Measurements from ENCODE around the gene RASSF5.

The RASSF5 gene

GRCh38 chr1:206583707-206584648 is 76.6 kb downstream of the RASSF5 start:
- DNase-seq (ENCODE audit: insufficient read length, low spot score) = peak; percentile 65
- no peak for TF ChIP-seq SPI1 (IDR thresholded peaks at IDR 0.05; ENCODE audit: low read depth, low read length)
- no peak for TF ChIP-seq POLR2AphosphoS5 (IDR thresholded peaks at IDR 0.05; ENCODE audit: low read depth, low read length)
- TF ChIP-seq POLR2A (IDR thresholded peaks at IDR 0.05; ENCODE audit: low read depth, low read length) = no peak
- no peak for TF ChIP-seq PAX5 (IDR thresholded peaks at IDR 0.05; ENCODE audit: insufficient read depth, low read length, severe bottlenecking)
- TF ChIP-seq POU2F2 (IDR thresholded peaks at IDR 0.05; ENCODE audit: low read depth, low read length) = no peak
- TF ChIP-seq TAF1 (IDR thresholded peaks at IDR 0.05; ENCODE audit: low read depth, low read length) = no peak
- FAIRE-seq = peak; percentile 66

DNA sequence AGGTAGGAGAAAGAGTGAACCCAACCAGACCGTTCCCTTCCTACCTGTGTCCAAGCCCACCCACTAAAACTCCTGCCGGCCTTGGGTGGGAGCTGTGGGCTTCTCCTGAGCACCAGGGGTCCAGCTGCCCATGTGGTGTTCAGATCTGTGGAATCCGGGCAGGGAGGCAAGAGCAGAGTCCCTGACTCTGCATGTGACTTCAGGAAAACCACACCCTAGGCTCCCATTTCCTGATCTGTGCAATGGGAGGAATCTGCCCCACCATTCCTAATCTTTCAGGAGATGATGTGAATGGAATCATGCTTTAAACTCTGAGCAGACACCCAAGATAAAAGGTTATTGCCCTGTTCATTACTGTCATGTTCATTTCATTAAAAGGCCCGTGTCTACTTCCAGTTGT is 77.4 kb downstream of the RASSF5 start:
- no peak for DNase-seq (ENCODE audit: insufficient read length, low spot score)
- TF ChIP-seq PAX5 (IDR thresholded peaks at IDR 0.05; ENCODE audit: insufficient read depth, low read length, severe bottlenecking) (no peak), POLR2A (IDR thresholded peaks at IDR 0.05; ENCODE audit: low read depth, low read length) (no peak), TAF1 (IDR thresholded peaks at IDR 0.05; ENCODE audit: low read depth, low read length) (no peak), SPI1 (IDR thresholded peaks at IDR 0.05; ENCODE audit: low read depth, low read length) (no peak), POLR2AphosphoS5 (IDR thresholded peaks at IDR 0.05; ENCODE audit: low read depth, low read length) (no peak), POU2F2 (IDR thresholded peaks at IDR 0.05; ENCODE audit: low read depth, low read length) (no peak)
- no peak for FAIRE-seq

DNA sequence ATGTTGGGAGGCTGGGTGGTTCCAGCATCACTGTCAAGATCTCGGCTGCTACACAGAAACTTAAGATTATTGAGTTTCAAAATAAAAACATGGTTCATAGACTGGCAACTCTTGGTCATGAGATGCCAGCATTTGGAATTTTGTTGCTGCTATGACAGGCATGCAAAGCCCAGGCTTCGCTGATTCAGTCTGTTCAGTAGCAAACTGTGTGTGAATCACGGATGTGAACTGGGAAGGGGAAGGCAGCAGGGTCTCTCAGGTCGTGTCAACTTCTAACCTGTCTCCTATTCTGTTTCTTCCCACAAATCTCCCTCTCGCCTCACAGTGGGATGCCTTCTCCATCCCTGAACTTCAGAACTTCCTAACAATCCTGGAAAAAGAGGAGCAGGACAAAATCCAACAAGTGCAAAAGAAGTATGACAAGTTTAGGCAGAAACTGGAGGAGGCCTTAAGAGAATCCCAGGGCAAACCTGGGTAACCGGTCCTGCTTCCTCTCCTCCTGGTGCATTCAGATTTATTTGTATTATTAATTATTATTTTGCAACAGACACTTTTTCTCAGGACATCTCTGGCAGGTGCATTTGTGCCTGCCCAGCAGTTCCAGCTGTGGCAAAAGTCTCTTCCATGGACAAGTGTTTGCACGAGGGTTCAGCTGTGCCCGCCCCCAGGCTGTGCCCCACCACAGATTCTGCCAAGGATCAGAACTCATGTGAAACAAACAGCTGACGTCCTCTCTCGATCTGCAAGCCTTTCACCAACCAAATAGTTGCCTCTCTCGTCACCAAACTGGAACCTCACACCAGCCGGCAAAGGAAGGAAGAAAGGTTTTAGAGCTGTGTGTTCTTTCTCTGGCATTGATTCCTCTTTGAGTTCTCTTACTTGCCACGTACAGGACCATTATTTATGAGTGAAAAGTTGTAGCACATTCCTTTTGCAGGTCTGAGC is 79.4 kb downstream of the RASSF5 start:
- DNase-seq (ENCODE audit: insufficient read length, low spot score) (no peak), FAIRE-seq (no peak)
- TF ChIP-seq POU2F2 (IDR thresholded peaks at IDR 0.05; ENCODE audit: low read depth, low read length) (no peak), PAX5 (IDR thresholded peaks at IDR 0.05; ENCODE audit: insufficient read depth, low read length, severe bottlenecking) (no peak), SPI1 (IDR thresholded peaks at IDR 0.05; ENCODE audit: low read depth, low read length) (no peak), POLR2AphosphoS5 (IDR thresholded peaks at IDR 0.05; ENCODE audit: low read depth, low read length) (no peak), POLR2A (IDR thresholded peaks at IDR 0.05; ENCODE audit: low read depth, low read length) (no peak), TAF1 (IDR thresholded peaks at IDR 0.05; ENCODE audit: low read depth, low read length) (no peak)

DNA sequence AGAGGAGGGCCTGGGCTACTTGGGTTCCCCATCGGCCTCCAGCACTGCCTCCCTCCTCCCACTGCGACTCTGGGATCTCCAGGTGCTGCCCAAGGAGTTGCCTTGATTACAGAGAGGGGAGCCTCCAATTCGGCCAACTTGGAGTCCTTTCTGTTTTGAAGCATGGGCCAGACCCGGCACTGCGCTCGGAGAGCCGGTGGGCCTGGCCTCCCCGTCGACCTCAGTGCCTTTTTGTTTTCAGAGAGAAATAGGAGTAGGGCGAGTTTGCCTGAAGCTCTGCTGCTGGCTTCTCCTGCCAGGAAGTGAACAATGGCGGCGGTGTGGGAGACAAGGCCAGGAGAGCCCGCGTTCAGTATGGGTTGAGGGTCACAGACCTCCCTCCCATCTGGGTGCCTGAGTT is 80.6 kb downstream of the RASSF5 start:
- no peak for TF ChIP-seq TAF1 (IDR thresholded peaks at IDR 0.05; ENCODE audit: low read depth, low read length)
- DNase-seq (ENCODE audit: insufficient read length, low spot score) (no peak), FAIRE-seq (no peak)

DNA sequence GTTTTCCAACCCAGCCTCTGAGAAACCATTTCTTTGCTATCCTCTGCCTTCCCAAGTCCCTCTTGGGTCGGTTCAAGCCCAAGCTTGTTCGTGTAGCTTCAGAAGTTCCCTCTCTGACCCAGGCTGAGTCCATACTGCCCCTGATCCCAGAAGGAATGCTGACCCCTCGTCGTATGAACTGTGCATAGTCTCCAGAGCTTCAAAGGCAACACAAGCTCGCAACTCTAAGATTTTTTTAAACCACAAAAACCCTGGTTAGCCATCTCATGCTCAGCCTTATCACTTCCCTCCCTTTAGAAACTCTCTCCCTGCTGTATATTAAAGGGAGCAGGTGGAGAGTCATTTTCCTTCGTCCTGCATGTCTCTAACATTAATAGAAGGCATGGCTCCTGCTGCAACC is 81.2 kb downstream of the RASSF5 start:
- TF ChIP-seq POLR2A (IDR thresholded peaks at IDR 0.05; ENCODE audit: low read depth, low read length) = no peak
- TF ChIP-seq PAX5 (IDR thresholded peaks at IDR 0.05; ENCODE audit: insufficient read depth, low read length, severe bottlenecking) = no peak
- no peak for TF ChIP-seq TAF1 (IDR thresholded peaks at IDR 0.05; ENCODE audit: low read depth, low read length)
- no peak for TF ChIP-seq SPI1 (IDR thresholded peaks at IDR 0.05; ENCODE audit: low read depth, low read length)
- TF ChIP-seq POLR2AphosphoS5 (IDR thresholded peaks at IDR 0.05; ENCODE audit: low read depth, low read length) = no peak
- no peak for TF ChIP-seq POU2F2 (IDR thresholded peaks at IDR 0.05; ENCODE audit: low read depth, low read length)
- DNase-seq (ENCODE audit: insufficient read length, low spot score) = no peak
- FAIRE-seq = no peak

GRCh38 chr1:206589206-206589605 is 81.9 kb downstream of the RASSF5 start:
- no peak; the same call in 1 of the 2 replicates for TF ChIP-seq POLR2A (IDR thresholded peaks at IDR 0.05; ENCODE audit: low read depth, low read length)
- TF ChIP-seq POU2F2 (IDR thresholded peaks at IDR 0.05; ENCODE audit: low read depth, low read length) = no peak
- no peak for TF ChIP-seq POLR2AphosphoS5 (IDR thresholded peaks at IDR 0.05; ENCODE audit: low read depth, low read length)
- no peak for TF ChIP-seq TAF1 (IDR thresholded peaks at IDR 0.05; ENCODE audit: low read depth, low read length)
- no peak for TF ChIP-seq PAX5 (IDR thresholded peaks at IDR 0.05; ENCODE audit: insufficient read depth, low read length, severe bottlenecking)
- no peak for TF ChIP-seq SPI1 (IDR thresholded peaks at IDR 0.05; ENCODE audit: low read depth, low read length)
- FAIRE-seq (no peak), DNase-seq (ENCODE audit: insufficient read length, low spot score) (no peak)

GRCh38 chr1:206590025-206590758 is 82.9 kb downstream of the RASSF5 start:
- FAIRE-seq = peak; percentile 64

DNA sequence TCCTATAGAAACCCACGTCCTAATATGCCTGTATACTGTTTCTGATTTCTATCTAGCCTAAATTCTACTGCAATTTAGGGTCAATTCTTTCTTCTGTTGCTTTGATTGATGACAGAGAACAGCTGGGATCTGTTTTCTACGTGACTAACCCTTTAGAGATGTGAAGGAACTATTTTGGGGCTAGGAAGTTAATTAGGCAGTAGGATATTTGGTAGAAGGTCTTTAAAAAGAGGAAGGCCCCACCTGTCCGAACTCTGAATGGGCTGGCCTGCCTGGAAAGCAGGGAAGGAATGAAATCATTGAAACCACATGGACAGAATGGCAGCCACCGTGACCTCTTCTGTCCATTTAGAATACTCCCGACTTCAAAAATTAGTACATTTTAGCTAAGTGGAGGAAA is 83.9 kb downstream of the RASSF5 start:
- no peak for FAIRE-seq
- TF ChIP-seq POLR2A (IDR thresholded peaks at IDR 0.05; ENCODE audit: low read depth, low read length) (no peak), SPI1 (IDR thresholded peaks at IDR 0.05; ENCODE audit: low read depth, low read length) (no peak), TAF1 (IDR thresholded peaks at IDR 0.05; ENCODE audit: low read depth, low read length) (no peak), PAX5 (IDR thresholded peaks at IDR 0.05; ENCODE audit: insufficient read depth, low read length, severe bottlenecking) (no peak), POU2F2 (IDR thresholded peaks at IDR 0.05; ENCODE audit: low read depth, low read length) (no peak), POLR2AphosphoS5 (IDR thresholded peaks at IDR 0.05; ENCODE audit: low read depth, low read length) (no peak)
- DNase-seq (ENCODE audit: insufficient read length, low spot score) = no peak

More at GRCh38 chr1:206590025-206590758, 82.9 kb downstream of the RASSF5 start:
- TF ChIP-seq PAX5 (IDR thresholded peaks at IDR 0.05; ENCODE audit: insufficient read depth, low read length, severe bottlenecking) (no peak), TAF1 (IDR thresholded peaks at IDR 0.05; ENCODE audit: low read depth, low read length) (no peak), POLR2A (IDR thresholded peaks at IDR 0.05; ENCODE audit: low read depth, low read length) (peak; percentile 48; the same call in 1 of the 2 replicates), POU2F2 (IDR thresholded peaks at IDR 0.05; ENCODE audit: low read depth, low read length) (peak; percentile 86; the same call in 1 of the 2 replicates), POLR2AphosphoS5 (IDR thresholded peaks at IDR 0.05; ENCODE audit: low read depth, low read length) (peak; percentile 45; the same call in 1 of the 2 replicates), SPI1 (IDR thresholded peaks at IDR 0.05; ENCODE audit: low read depth, low read length) (no peak)
- no peak for DNase-seq (ENCODE audit: insufficient read length, low spot score)

Data from GM12891 (cell line).